ENCODE data around the gene CDH13.

Gene CDH13

GRCh38 chr16:83818276-83818675 lies 1191.5 kb downstream of the CDH13 start (continued):
- TF ChIP-seq POU6F1 (CRISPR knock-in tag; IDR thresholded peaks at IDR 0.05; ENCODE audit: borderline replicate concordance, low read depth) (no peak), SNAI2 (CRISPR knock-in tag; IDR thresholded peaks at IDR 0.05) (no peak), BACH2 (CRISPR knock-in tag; IDR thresholded peaks at IDR 0.05; ENCODE audit: borderline replicate concordance) (no peak), ZNF70 (CRISPR knock-in tag; IDR thresholded peaks at IDR 0.05) (no peak), ZC3H10 (CRISPR knock-in tag; IDR thresholded peaks at IDR 0.05) (no peak)

GRCh38 chr16:83819361-83819760 lies 1192.6 kb downstream of the CDH13 start:
- no peak for TF ChIP-seq GLIS3 (CRISPR knock-in tag; IDR thresholded peaks at IDR 0.05)
- no peak for TF ChIP-seq PATZ1 (CRISPR knock-in tag; IDR thresholded peaks at IDR 0.05; ENCODE audit: borderline replicate concordance)
- no peak for TF ChIP-seq ISL1 (CRISPR knock-in tag; IDR thresholded peaks at IDR 0.05)
- TF ChIP-seq ZC3H10 (CRISPR knock-in tag; IDR thresholded peaks at IDR 0.05), result no peak
- no peak for TF ChIP-seq ESRRG (CRISPR knock-in tag; IDR thresholded peaks at IDR 0.05)
- no peak for TF ChIP-seq POU6F1 (CRISPR knock-in tag; IDR thresholded peaks at IDR 0.05; ENCODE audit: borderline replicate concordance, low read depth)
- no peak for TF ChIP-seq RARB (CRISPR knock-in tag; IDR thresholded peaks at IDR 0.05)
- no peak for TF ChIP-seq ZFP3 (CRISPR knock-in tag; IDR thresholded peaks at IDR 0.05)
- TF ChIP-seq CSRNP3 (CRISPR knock-in tag; IDR thresholded peaks at IDR 0.05), result no peak
- no peak for TF ChIP-seq TCF4 (CRISPR knock-in tag; IDR thresholded peaks at IDR 0.05; ENCODE audit: borderline replicate concordance)
- ATAC-seq, result no peak

- ATAC-seq, result peak; percentile 97
Measured at GRCh38 chr16:83826146-83826913, 1199.6 kb downstream of the CDH13 start.

More at GRCh38 chr16:83826146-83826913, 1199.6 kb downstream of the CDH13 start:
- no peak for TF ChIP-seq TOX (CRISPR knock-in tag; IDR thresholded peaks at IDR 0.05; ENCODE audit: borderline replicate concordance)
- TF ChIP-seq OSR1 (CRISPR knock-in tag; IDR thresholded peaks at IDR 0.05), result no peak
- no peak for TF ChIP-seq CSRNP3 (CRISPR knock-in tag; IDR thresholded peaks at IDR 0.05)
- TF ChIP-seq ZNF565 (CRISPR knock-in tag; conservative IDR thresholded peaks at IDR 0.05; ENCODE audit: low read depth), result no peak
- no peak for TF ChIP-seq TSHZ2 (CRISPR knock-in tag; IDR thresholded peaks at IDR 0.05)
- no peak for TF ChIP-seq ZFP30 (CRISPR knock-in tag; IDR thresholded peaks at IDR 0.05)
- TF ChIP-seq CSDC2 (CRISPR knock-in tag; IDR thresholded peaks at IDR 0.05), result no peak
- no peak for TF ChIP-seq PATZ1 (CRISPR knock-in tag; IDR thresholded peaks at IDR 0.05; ENCODE audit: borderline replicate concordance)
- TF ChIP-seq RARB (CRISPR knock-in tag; IDR thresholded peaks at IDR 0.05), result no peak
- no peak for TF ChIP-seq ZNF70 (CRISPR knock-in tag; IDR thresholded peaks at IDR 0.05)
- TF ChIP-seq ZNF8 (CRISPR knock-in tag; IDR thresholded peaks at IDR 0.05), result no peak
- no peak for TF ChIP-seq ISL1 (CRISPR knock-in tag; IDR thresholded peaks at IDR 0.05)

Measured in SK-N-SH treated with all-trans-retinoic acid at 6 μM for 48 hours (cell line).